IMR-90 (cell line): ENCODE measurements around the gene CELA2B. TPM values are rescaled to one million over a fixed set of nuclear protein-coding genes. Genes with fewer than 3 reads are reported as not detected.

Experiments used
- ATAC-seq: fragments of 200-7000 bp; cut with Tn5 transposase; 2 replicates; pipeline ENCODE4 v1.9.1; 2020; ENCODE audit warnings: low read depth, mild to moderate bottlenecking, moderate library complexity
- BruUV-seq: library from RNA; stranded (reverse); fragments of 400-500 nt; replicated peaks from 2 replicates; lab custom pipeline; 2021; lab: Mats Ljungman, UMichigan
- CTCF ChIA-PET: fragments of 300-600 bp; formaldehyde crosslinking; extraction: SDS; loops from one replicate; lab custom pipeline; 2021; ENCODE audit warnings: antibody characterized with exemption; lab: Yijun Ruan, JAX
- POLR2A ChIA-PET: fragments of 300-600 bp; sonication (Branson Sonifier 250); formaldehyde crosslinking; loops from one replicate; lab custom pipeline; 2022; ENCODE audit warnings: antibody characterized with exemption; ENCODE audit not compliant: unreplicated experiment; lab: Charles Lee
- DNase-seq: peaks from one replicate; pipeline ENCODE4 v3.0.0; 2013
- H2AFZ ChIP-seq: replicated peaks from 2 replicates; pipeline ENCODE3; 2013; ENCODE audit warnings: low read length, mild to moderate bottlenecking; ENCODE audit not compliant: poor library complexity
- H2AK5ac ChIP-seq: 2 replicates; pipeline ENCODE4 v1.6.1; 2013; ENCODE audit warnings: low read depth, low read length, inconsistent platforms
- H2AK9ac ChIP-seq: replicated peaks from 2 replicates; pipeline ENCODE3; 2013; ENCODE audit warnings: mild to moderate bottlenecking, low read depth, low read length, moderate library complexity; ENCODE audit not compliant: poor library complexity
- H2BK120ac ChIP-seq: 2 replicates; pipeline ENCODE4 v1.6.1; 2013; ENCODE audit warnings: low read depth, low read length, inconsistent platforms
- H2BK15ac ChIP-seq: 3 replicates; pipeline ENCODE4 v1.6.1; 2013; ENCODE audit warnings: low read depth, low read length, inconsistent platforms
- H2BK20ac ChIP-seq: 2 replicates; pipeline ENCODE4 v1.6.1; 2013; ENCODE audit warnings: low read depth, mild to moderate bottlenecking, inconsistent platforms, low read length, moderate library complexity
- H2BK5ac ChIP-seq: 2 replicates; pipeline ENCODE4 v1.6.1; 2013; ENCODE audit warnings: mild to moderate bottlenecking, low read depth, low read length, inconsistent platforms; ENCODE audit not compliant: poor library complexity, severe bottlenecking
- H3K14ac ChIP-seq: replicated peaks from 2 replicates; pipeline ENCODE4 v1.6.1; 2013; ENCODE audit warnings: low read depth, low read length, inconsistent platforms
- H3K18ac ChIP-seq: 2 replicates; pipeline ENCODE4 v1.6.1; 2013; ENCODE audit warnings: low read depth, low read length, control low read depth
- H3K23ac ChIP-seq: 2 replicates; pipeline ENCODE4 v1.6.1; 2013; ENCODE audit warnings: low read depth, low read length, inconsistent platforms
- H3K27ac ChIP-seq: 2 replicates; pipeline ENCODE4 v1.5.1; 2013; ENCODE audit warnings: mild to moderate bottlenecking, control low read depth, low read length; ENCODE audit not compliant: insufficient read depth
- H3K27me3 ChIP-seq: 2 replicates; pipeline ENCODE4 v1.6.1; 2013; ENCODE audit warnings: low read length; ENCODE audit not compliant: control insufficient read depth, insufficient read depth
- H3K36me3 ChIP-seq: 2 replicates; pipeline ENCODE4 v1.6.1; 2013; ENCODE audit warnings: low read length, mixed read lengths; ENCODE audit not compliant: control insufficient read depth, insufficient read depth
- H3K4ac ChIP-seq: 2 replicates; pipeline ENCODE4 v1.6.1; 2013; ENCODE audit warnings: low read depth, low read length, inconsistent platforms
- H3K4me1 ChIP-seq: 2 replicates; pipeline ENCODE4 v1.6.1; 2013; ENCODE audit warnings: low read length, mixed read lengths; ENCODE audit not compliant: control insufficient read depth, insufficient read depth
- H3K4me2 ChIP-seq: 2 replicates; pipeline ENCODE4 v1.6.1; 2013; ENCODE audit warnings: low read depth, mild to moderate bottlenecking, control low read depth, low read length, moderate library complexity
- H3K4me3 ChIP-seq: 2 replicates; pipeline ENCODE4 v1.5.1; 2013; ENCODE audit warnings: low read depth, mild to moderate bottlenecking, control low read depth, low read length, moderate library complexity; ENCODE audit not compliant: insufficient read depth
- H3K56ac ChIP-seq: 2 replicates; pipeline ENCODE4 v1.6.1; 2013; ENCODE audit warnings: low read length, inconsistent platforms; ENCODE audit not compliant: insufficient read depth; ENCODE audit errors: extremely low read depth
- H3K79me1 ChIP-seq, 2 experiments: 2 replicates each; pipeline ENCODE4 v1.6.1; 2013; ENCODE audit warnings: low read length in 2 of 2, inconsistent platforms in 1 of 2, low read depth in 1 of 2
- H3K9ac ChIP-seq: 2 replicates; pipeline ENCODE4 v1.6.1; 2013; ENCODE audit warnings: low read depth, low read length, control low read depth
- H3K9me1 ChIP-seq: 2 replicates; pipeline ENCODE4 v1.6.1; 2013; ENCODE audit warnings: low read length, inconsistent platforms; ENCODE audit not compliant: insufficient read depth
- H3K9me3 ChIP-seq: 2 replicates; pipeline ENCODE4 v1.6.1; 2013; ENCODE audit warnings: low read length; ENCODE audit not compliant: control insufficient read depth, insufficient read depth
- H4K20me1 ChIP-seq: 2 replicates; pipeline ENCODE4 v1.6.1; 2013; ENCODE audit warnings: low read length, inconsistent platforms; ENCODE audit not compliant: insufficient read depth
- H4K5ac ChIP-seq: 2 replicates; pipeline ENCODE4 v1.6.1; 2013; ENCODE audit warnings: mild to moderate bottlenecking, low read depth, low read length, control low read depth
- H4K8ac ChIP-seq, 2 experiments: 2 replicates each; pipeline ENCODE4 v1.6.1; 2013; ENCODE audit warnings: low read depth in 2 of 2, low read length in 2 of 2, control low read depth in 1 of 2, inconsistent platforms in 1 of 2
- H4K91ac ChIP-seq: 2 replicates; pipeline ENCODE4 v1.6.1; 2013; ENCODE audit warnings: low read depth, low read length, inconsistent platforms; ENCODE audit not compliant: insufficient read depth
- BHLHE40 ChIP-seq: fragments of 150-350 bp; IDR thresholded peaks from 2 replicates; pipeline ENCODE4 v1.6.1; 2016; ENCODE audit warnings: mild to moderate bottlenecking, low read depth, low read length
- CEBPB ChIP-seq: IDR thresholded peaks from 2 replicates; pipeline ENCODE4 v1.6.1; 2012; ENCODE audit warnings: low read depth, low read length, improper control_type of control experiment
- CHD1 ChIP-seq: IDR thresholded peaks from 2 replicates; pipeline ENCODE4 v1.6.1; 2012; ENCODE audit warnings: low read depth, low read length, improper control_type of control experiment
- FOS ChIP-seq: fragments of 150-350 bp; IDR thresholded peaks from 2 replicates; pipeline ENCODE4 v1.6.1; 2016; ENCODE audit warnings: low read depth, low read length
- MAFK ChIP-seq: IDR thresholded peaks from 2 replicates; pipeline ENCODE4 v1.6.1; 2012; ENCODE audit warnings: low read depth, low read length, improper control_type of control experiment
- MAZ ChIP-seq: IDR thresholded peaks from 2 replicates; pipeline ENCODE4 v1.6.1; 2012; ENCODE audit warnings: low read depth, mild to moderate bottlenecking, low read length, improper control_type of control experiment, moderate library complexity, borderline replicate concordance
- MXI1 ChIP-seq: IDR thresholded peaks from 2 replicates; pipeline ENCODE4 v1.6.1; 2012; ENCODE audit warnings: low read depth, mild to moderate bottlenecking, low read length, moderate library complexity, borderline replicate concordance
- NFE2L2 ChIP-seq: fragments of 150-350 bp; IDR thresholded peaks from 2 replicates; pipeline ENCODE4 v1.6.1; 2016; ENCODE audit warnings: low read depth, mild to moderate bottlenecking, low read length
- POLR2A ChIP-seq: IDR thresholded peaks from 2 replicates; pipeline ENCODE4 v1.6.1; 2012; ENCODE audit warnings: mild to moderate bottlenecking, low read depth, low read length
- RAD21 ChIP-seq: IDR thresholded peaks from 2 replicates; pipeline ENCODE4 v1.6.1; 2012; ENCODE audit warnings: low read length, improper control_type of control experiment
- RCOR1 ChIP-seq: IDR thresholded peaks from 2 replicates; pipeline ENCODE4 v1.6.1; 2012; ENCODE audit warnings: mild to moderate bottlenecking, low read length, improper control_type of control experiment; ENCODE audit not compliant: insufficient replicate concordance
- RFX5 ChIP-seq: IDR thresholded peaks from 2 replicates; pipeline ENCODE4 v1.8.0; 2012; ENCODE audit warnings: low read depth, mild to moderate bottlenecking, low read length, moderate library complexity
- SMC3 ChIP-seq: fragments of 150-350 bp; IDR thresholded peaks from 2 replicates; pipeline ENCODE4 v1.6.1; 2016; ENCODE audit warnings: low read depth, mild to moderate bottlenecking, antibody characterized with exemption, low read length, moderate library complexity
- WGBS, 2 experiments: methylation state at CpG; one replicate each; pipeline versions ENCODE4 v1.1.5 to v1.1.7; 2013; ENCODE audit warnings: missing lambda C conversion rate in 2 of 2; ENCODE audit not compliant: insufficient read length in 1 of 2; ENCODE audit errors: extremely low coverage in 2 of 2; 5-methylcytosine and 5-hydroxymethylcytosine counted together
- dilution Hi-C: fragments of 300-500 bp; cut with HindIII; formaldehyde crosslinking; loops from one replicate; pipeline ENCODE4 v1.14.3; 2018; ENCODE audit warnings: low sequenced_read_pairs; ENCODE audit not compliant: unreplicated experiment
- in situ Hi-C: fragments of 300-500 bp; cut with MboI; formaldehyde crosslinking; loops from 3 replicates; pipeline ENCODE4 v1.14.3; 2019; ENCODE audit warnings: low sequenced_read_pairs, inconsistent platforms, mixed read lengths
- intact Hi-C: fragments of 100-400 bp; cut with micrococcal nuclease; formaldehyde crosslinking; loops from 2 replicates; pipeline ENCODE4 v1.10.0; 2022
- polyA plus RNA-seq, 3 experiments: library from polyadenylated mRNA; depleted of rRNA; stranded (reverse); fragments of >200 nt; gene quantifications; 2 replicates each; pipeline ENCODE4 v1.2.3, GENCODE V29; 2012; ENCODE audit warnings: low replicate concordance in 1 of 3
- total RNA-seq: library from RNA; depleted of rRNA; stranded (reverse); fragments of >200 nt; gene quantifications from 2 replicates; pipeline ENCODE4 v1.2.3, GENCODE V29; 2012
- TF ChIP-seq, protein P1 (sequence below): fragments of 150-350 bp; IDR thresholded peaks from 2 replicates; pipeline ENCODE4 v1.6.1; 2016; ENCODE audit warnings: low read depth, mild to moderate bottlenecking, low read length, moderate library complexity, borderline replicate concordance
- TF ChIP-seq, protein P2 (sequence below): fragments of 150-350 bp; IDR thresholded peaks from 2 replicates; pipeline ENCODE4 v1.6.1; 2017; ENCODE audit warnings: mild to moderate bottlenecking, antibody characterized with exemption, low read length, low read depth
- TF ChIP-seq, protein P3 (sequence below): conservative IDR thresholded peaks from 2 replicates; pipeline ENCODE4 v1.5.1; 2012; ENCODE audit warnings: mild to moderate bottlenecking, low read depth, low read length, improper control_type of control experiment

Gene CELA2B
- total and polyA plus RNA-seq, 2 of the 4 experiments (the other 2 are of a cell fraction), result not detected

DNA sequence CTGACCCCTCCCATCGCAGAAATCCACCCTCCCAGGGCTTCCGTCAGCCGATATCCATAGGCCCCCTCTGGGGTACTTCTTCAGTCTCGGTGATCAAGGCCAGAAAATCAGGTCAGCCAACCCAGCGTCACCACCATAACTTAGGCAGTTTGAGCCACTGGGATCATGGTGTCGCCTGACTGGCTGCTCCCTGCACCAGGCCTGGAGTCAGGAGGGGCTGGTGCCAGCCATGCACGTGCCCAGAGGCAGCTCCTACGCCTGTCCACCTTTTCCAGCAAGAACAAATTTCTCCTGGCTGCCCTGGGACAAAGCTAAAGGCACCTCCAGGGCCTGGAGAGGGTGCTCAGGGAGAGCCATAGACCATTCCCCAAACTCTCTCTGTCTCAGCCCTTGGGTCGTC, 42.4 kb upstream of the CELA2B start:
- no peak overlapping the region for H2BK20ac ChIP-seq
- ChIA-PET POLR2A (no interaction called here), CTCF (no interaction called here)
- H2AK5ac ChIP-seq, result peak overlapping the region; percentile 86
- in situ Hi-C loops, result no loop called here
- no peaks in the 10 kb centered on the region for H3K27me3 ChIP-seq
- H4K91ac ChIP-seq, result peak overlapping the region; percentile 23; the same call in 1 of the 2 replicates
- H3K23ac ChIP-seq, result no peak overlapping the region
- peak overlapping the region; percentile 55 for H3K4ac ChIP-seq
- TF ChIP-seq FOS (no peak), RAD21 (no peak), SMC3 (no peak), RCOR1 (no peak), CEBPB (no peak), MAZ (no peak), BHLHE40 (no peak), MXI1 (no peak), MAFK (no peak), POLR2A (no peak), NFE2L2 (no peak), CHD1 (no peak), RFX5 (no peak)
- TF ChIP-seq, protein P1, sequence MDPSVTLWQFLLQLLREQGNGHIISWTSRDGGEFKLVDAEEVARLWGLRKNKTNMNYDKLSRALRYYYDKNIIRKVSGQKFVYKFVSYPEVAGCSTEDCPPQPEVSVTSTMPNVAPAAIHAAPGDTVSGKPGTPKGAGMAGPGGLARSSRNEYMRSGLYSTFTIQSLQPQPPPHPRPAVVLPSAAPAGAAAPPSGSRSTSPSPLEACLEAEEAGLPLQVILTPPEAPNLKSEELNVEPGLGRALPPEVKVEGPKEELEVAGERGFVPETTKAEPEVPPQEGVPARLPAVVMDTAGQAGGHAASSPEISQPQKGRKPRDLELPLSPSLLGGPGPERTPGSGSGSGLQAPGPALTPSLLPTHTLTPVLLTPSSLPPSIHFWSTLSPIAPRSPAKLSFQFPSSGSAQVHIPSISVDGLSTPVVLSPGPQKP, result no peak
- TF ChIP-seq, protein P2, sequence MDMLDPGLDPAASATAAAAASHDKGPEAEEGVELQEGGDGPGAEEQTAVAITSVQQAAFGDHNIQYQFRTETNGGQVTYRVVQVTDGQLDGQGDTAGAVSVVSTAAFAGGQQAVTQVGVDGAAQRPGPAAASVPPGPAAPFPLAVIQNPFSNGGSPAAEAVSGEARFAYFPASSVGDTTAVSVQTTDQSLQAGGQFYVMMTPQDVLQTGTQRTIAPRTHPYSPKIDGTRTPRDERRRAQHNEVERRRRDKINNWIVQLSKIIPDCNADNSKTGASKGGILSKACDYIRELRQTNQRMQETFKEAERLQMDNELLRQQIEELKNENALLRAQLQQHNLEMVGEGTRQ, result no peak
- TF ChIP-seq, protein P3, sequence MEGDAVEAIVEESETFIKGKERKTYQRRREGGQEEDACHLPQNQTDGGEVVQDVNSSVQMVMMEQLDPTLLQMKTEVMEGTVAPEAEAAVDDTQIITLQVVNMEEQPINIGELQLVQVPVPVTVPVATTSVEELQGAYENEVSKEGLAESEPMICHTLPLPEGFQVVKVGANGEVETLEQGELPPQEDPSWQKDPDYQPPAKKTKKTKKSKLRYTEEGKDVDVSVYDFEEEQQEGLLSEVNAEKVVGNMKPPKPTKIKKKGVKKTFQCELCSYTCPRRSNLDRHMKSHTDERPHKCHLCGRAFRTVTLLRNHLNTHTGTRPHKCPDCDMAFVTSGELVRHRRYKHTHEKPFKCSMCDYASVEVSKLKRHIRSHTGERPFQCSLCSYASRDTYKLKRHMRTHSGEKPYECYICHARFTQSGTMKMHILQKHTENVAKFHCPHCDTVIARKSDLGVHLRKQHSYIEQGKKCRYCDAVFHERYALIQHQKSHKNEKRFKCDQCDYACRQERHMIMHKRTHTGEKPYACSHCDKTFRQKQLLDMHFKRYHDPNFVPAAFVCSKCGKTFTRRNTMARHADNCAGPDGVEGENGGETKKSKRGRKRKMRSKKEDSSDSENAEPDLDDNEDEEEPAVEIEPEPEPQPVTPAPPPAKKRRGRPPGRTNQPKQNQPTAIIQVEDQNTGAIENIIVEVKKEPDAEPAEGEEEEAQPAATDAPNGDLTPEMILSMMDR, result no peak
- peak overlapping the region; percentile 37 for H2BK120ac ChIP-seq
- no peak overlapping the region for H3K4me2 ChIP-seq
- peak overlapping the region in 1 of 2 experiments; percentile 34; a peak in 1 of 4 replicates for H4K8ac ChIP-seq
- intact Hi-C loops, result loop anchor here (2.0 kb wide), 1 partner anchor 23 kb away; no protein-coding TSS in a partner anchor
- ATAC-seq, result no peak
- peak overlapping the region; percentile 58 for H2BK5ac ChIP-seq
- no TSS peak for BruUV-seq
- H3K14ac ChIP-seq, result 0 out of 2 replicates have a peak overlapping the region, but pooled peaks have one; percentile 37
- dilution Hi-C loops, result no loop called here
- H4K20me1 ChIP-seq, result peaks cover 7% of the 10 kb centered on the region; the same call in 1 of the 2 replicates
- no peak overlapping the region for H3K9ac ChIP-seq
- no peaks in the 10 kb centered on the region for H3K36me3 ChIP-seq
- peak overlapping the region; percentile 22; the same call in 1 of the 2 replicates for H3K27ac ChIP-seq
- peaks cover 17% of the 10 kb centered on the region for H3K4me1 ChIP-seq
- H2AK9ac ChIP-seq, result peak overlapping the region; percentile 45
- WGBS, 2 experiments, result 87% methylated on average over 3 of the region's 9 CpGs; no CpG with 5 or more reads in 1 of the 2 experiments
- H2BK15ac ChIP-seq, result peak overlapping the region; percentile 21; the same call in 1 of the 3 replicates
- H3K9me1 ChIP-seq, result peaks cover 9% of the 10 kb centered on the region
- DNase-seq, result no peak
- H3K18ac ChIP-seq, result peak overlapping the region; percentile 89
- H3K79me1 ChIP-seq, result peaks cover 0 to 3% of the 10 kb centered on the region in 2 experiments; a peak in 1 of 4 replicates
- no peaks in the 10 kb centered on the region for H3K9me3 ChIP-seq
- H4K5ac ChIP-seq, result peak overlapping the region; percentile 26; the same call in 1 of the 2 replicates
- H3K4me3 ChIP-seq, result no peak overlapping the region
- no peak overlapping the region for H2AFZ ChIP-seq
- H3K56ac ChIP-seq, result no peak overlapping the region
